ENCODE measurements around the gene FABP1. TPM values are rescaled to one million over a fixed set of nuclear protein-coding genes. Genes with fewer than 3 reads are reported as not detected.

FABP1 gene
- total and polyA plus RNA-seq, 2 of the 8 experiments (the other 6 are each of a cell fraction or from before 2014, with no cell fraction given), result 0.09 TPM; not detected in 1

- TF ChIP-seq ASH2L (IDR thresholded peaks at IDR 0.05; ENCODE audit: low read length), result no peak
- no peak for TF ChIP-seq HDAC2 (IDR thresholded peaks at IDR 0.05; ENCODE audit: borderline replicate concordance in 1 of 2, low read depth in 2 of 2, low read length in 2 of 2)
- no peak for TF ChIP-seq POLR2AphosphoS5 (IDR thresholded peaks at IDR 0.05; ENCODE audit: low read depth, low read length)
- TF ChIP-seq EP300 (IDR thresholded peaks at IDR 0.05; ENCODE audit: borderline replicate concordance in 1 of 2, low read depth in 2 of 2, low read length in 2 of 2), result no peak
Observed at GRCh38 chr2:88122141-88122884, 5.5 kb downstream of the FABP1 start (continued).

All from H1 (cell line).